ENCODE data around the gene SDK2. TPM values are rescaled to one million over a fixed set of nuclear protein-coding genes. Genes with fewer than 3 reads are reported as not detected.

The SDK2 gene
- polyA plus RNA-seq, 1 experiment = 0.01 TPM

DNA sequence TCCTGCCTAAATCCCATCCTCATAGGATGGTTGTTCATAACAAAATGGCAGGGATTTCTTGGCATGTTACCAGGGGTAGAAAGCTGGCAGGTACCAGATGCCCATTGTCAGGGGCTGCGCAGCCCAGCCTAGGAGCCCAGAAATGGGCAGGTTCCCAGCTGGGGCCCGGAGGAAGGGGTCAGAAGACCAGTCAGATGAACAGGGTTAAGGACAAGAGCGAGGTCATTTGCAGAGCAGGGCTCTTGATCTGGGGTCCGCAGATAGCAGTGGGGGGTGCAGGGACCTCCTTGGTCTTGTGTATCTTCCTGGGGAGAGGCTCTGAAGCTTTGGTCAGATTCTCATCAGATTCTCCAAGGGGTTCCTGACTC, 280.1 kb downstream of the SDK2 start:
- H3K9me3 ChIP-seq (ENCODE audit: control insufficient read depth, insufficient read depth, low read length) = no peaks in the 10 kb centered on the region
- POLR2A ChIA-PET = no interaction called here
- CTCF ChIA-PET = interaction anchor here (0.6 to 13.9 kb wide), 3 partner anchors 54 to 639 kb away, joined by 3 to 449 read pairs (median 3); no protein-coding TSS in a partner anchor
- TF ChIP-seq, protein P1, sequence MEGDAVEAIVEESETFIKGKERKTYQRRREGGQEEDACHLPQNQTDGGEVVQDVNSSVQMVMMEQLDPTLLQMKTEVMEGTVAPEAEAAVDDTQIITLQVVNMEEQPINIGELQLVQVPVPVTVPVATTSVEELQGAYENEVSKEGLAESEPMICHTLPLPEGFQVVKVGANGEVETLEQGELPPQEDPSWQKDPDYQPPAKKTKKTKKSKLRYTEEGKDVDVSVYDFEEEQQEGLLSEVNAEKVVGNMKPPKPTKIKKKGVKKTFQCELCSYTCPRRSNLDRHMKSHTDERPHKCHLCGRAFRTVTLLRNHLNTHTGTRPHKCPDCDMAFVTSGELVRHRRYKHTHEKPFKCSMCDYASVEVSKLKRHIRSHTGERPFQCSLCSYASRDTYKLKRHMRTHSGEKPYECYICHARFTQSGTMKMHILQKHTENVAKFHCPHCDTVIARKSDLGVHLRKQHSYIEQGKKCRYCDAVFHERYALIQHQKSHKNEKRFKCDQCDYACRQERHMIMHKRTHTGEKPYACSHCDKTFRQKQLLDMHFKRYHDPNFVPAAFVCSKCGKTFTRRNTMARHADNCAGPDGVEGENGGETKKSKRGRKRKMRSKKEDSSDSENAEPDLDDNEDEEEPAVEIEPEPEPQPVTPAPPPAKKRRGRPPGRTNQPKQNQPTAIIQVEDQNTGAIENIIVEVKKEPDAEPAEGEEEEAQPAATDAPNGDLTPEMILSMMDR (IDR thresholded peaks at IDR 0.05; ENCODE audit: low read depth, low read length) = no peak
- peaks cover 16% of the 10 kb centered on the region for H3K27me3 ChIP-seq (ENCODE audit: control insufficient read depth, insufficient read depth, low read length)
- no peak for DNase-seq (ENCODE audit: low read depth, low spot score)
- H3K4me3 ChIP-seq (ENCODE audit: low read depth, low read length) = no peak overlapping the region
- H3K27ac ChIP-seq (ENCODE audit: low read depth, low read length) = no peak overlapping the region

DNA sequence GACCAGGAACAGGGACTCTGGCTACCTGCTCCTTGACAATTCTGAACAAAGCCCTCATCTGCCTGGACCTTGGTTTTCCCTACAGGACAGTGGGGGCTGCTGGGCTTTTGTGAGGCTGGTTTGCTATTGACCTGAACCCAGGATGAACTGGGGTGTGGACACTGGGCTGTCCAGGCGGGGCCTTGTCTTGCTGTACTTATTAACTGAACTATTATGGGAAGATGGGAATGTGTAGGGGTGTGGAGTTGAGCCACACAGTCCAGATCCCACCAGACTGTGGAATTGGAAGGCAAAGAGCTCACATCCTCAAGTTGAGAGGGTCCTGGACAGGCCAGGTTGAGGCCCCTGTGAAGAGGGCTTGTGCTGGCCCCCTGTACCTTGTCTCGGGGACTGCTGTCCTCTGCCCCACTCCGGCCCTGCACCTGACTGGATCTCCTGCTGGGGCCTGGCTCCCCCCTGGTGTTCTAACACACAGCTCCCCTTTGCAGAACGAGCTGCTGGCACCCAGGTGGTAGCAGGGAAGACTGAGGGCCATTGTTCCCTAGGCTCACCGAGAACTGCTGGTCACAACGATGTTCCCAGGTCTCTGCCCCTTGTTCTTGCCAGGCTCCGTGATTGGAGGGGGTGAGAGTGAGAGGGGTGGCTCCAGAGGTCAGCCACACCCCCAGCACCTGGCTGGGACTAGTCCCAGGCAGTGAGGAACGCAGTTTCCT, 280.6 kb downstream of the SDK2 start:
- TF ChIP-seq, protein P1 (IDR thresholded peaks at IDR 0.05; ENCODE audit: low read depth, low read length) = no peak
- ChIA-PET CTCF (interaction anchor here (0.6 to 13.9 kb wide), 4 partner anchors 53 to 639 kb away, joined by 3 to 449 read pairs (median 4); no protein-coding TSS in a partner anchor), POLR2A (no interaction called here)
- Histone ChIP-seq H3K4me3 (ENCODE audit: low read depth, low read length) (no peak overlapping the region), H3K9me3 (ENCODE audit: control insufficient read depth, insufficient read depth, low read length) (no peaks in the 10 kb centered on the region), H3K27ac (ENCODE audit: low read depth, low read length) (no peak overlapping the region), H3K27me3 (ENCODE audit: control insufficient read depth, insufficient read depth, low read length) (peaks cover 20% of the 10 kb centered on the region)
- DNase-seq (ENCODE audit: low read depth, low spot score) = no peak

DNA sequence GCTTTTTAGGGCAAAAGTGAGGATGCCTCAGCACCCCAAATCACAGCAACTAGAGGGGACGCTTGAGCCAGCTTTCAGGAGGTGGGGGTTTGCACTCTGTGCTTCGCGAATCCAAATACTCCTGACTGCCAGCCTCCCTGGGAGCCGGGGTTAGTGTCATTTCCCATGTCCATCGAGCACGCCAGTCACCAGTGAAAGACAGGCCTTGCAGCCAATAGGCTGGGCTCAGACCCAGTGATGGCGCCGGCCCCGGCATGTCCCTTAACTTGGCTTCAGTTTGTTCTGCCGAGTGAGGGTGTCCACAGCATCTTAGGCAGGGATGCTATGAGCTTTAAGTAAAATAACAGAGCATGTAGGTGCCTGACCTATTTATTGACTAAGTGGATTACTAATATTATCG, 281.5 kb downstream of the SDK2 start:
- H3K27me3 ChIP-seq (ENCODE audit: control insufficient read depth, insufficient read depth, low read length) = peaks cover 22% of the 10 kb centered on the region
- no peak overlapping the region for H3K27ac ChIP-seq (ENCODE audit: low read depth, low read length)
- no peak overlapping the region for H3K4me3 ChIP-seq (ENCODE audit: low read depth, low read length)
- TF ChIP-seq, protein P1 (IDR thresholded peaks at IDR 0.05; ENCODE audit: low read depth, low read length) = no peak
- ChIA-PET CTCF (interaction anchor here (1.6 to 13.9 kb wide), 2 partner anchors 52 to 110 kb away, joined by 5 to 449 read pairs; no protein-coding TSS in a partner anchor), POLR2A (no interaction called here)
- no peak for DNase-seq (ENCODE audit: low read depth, low spot score)
- H3K9me3 ChIP-seq (ENCODE audit: control insufficient read depth, insufficient read depth, low read length) = no peaks in the 10 kb centered on the region

DNA sequence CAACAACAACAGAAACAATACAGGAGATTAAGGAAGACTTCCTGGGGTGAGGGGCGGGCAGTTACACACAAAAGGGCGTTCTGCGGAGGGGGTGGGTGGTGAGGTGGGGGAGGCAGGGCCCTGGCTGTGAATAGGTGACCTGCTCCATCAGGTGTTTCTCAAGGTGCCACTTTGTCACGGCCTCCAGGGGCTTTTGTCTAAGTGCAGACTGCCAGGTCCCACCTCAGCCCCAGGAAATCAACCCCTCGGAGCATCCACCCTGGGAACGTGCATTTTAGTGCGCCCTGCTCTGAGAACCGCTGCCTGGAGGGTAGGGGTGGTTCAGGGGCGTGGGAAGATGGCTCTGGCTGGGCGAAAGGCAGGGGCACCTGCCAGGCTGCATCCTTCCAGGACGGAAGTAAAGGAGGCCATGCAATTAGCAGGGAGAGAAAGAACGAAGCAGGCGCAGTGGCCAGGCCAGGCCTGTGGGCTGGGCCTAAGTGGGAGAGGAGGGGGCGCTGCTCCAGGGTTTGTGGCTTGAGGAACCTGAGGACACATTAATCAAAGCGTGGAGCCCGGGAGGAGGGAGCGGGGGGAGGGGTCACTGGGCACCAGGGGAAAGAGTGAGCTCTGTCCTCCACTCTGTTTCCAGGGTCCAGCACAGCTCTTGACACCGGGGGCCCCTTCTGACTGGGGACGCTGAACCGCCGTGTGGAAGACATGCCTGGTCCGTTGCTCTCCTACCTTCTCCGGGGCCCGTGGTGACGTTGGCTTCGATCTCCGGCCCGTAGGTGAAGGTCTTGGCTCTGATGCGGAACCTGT, 283.1 kb downstream of the SDK2 start:
- no peak overlapping the region for H3K27ac ChIP-seq (ENCODE audit: low read depth, low read length)
- TF ChIP-seq, protein P1 (IDR thresholded peaks at IDR 0.05; ENCODE audit: low read depth, low read length) = no peak
- H3K9me3 ChIP-seq (ENCODE audit: control insufficient read depth, insufficient read depth, low read length) = no peaks in the 10 kb centered on the region
- CTCF ChIA-PET = interaction anchor here (0.6 to 13.9 kb wide), 4 partner anchors 9 to 594 kb away, joined by 4 to 449 read pairs (median 6); no protein-coding TSS in a partner anchor
- no peak for DNase-seq (ENCODE audit: low read depth, low spot score)
- H3K27me3 ChIP-seq (ENCODE audit: control insufficient read depth, insufficient read depth, low read length) = peaks cover 22% of the 10 kb centered on the region
- no peak overlapping the region for H3K4me3 ChIP-seq (ENCODE audit: low read depth, low read length)
- POLR2A ChIA-PET = interaction anchor here (0.6 kb wide), 1 partner anchor 98 kb away, joined by 8 read pairs; no protein-coding TSS in a partner anchor

Measured in AG04450 (cell line).